ENCODE data around the gene TBC1D22A. TPM values are rescaled to one million over a fixed set of nuclear protein-coding genes. Genes with fewer than 3 reads are reported as not detected.

TBC1D22A gene
- total RNA-seq, 1 donor from 2014 or later = 10.6 TPM

GRCh38 chr22:46922037-46922436 is 159.6 kb downstream of the TBC1D22A start:
- Histone ChIP-seq H3K79me2 (ENCODE audit: low read depth) (no peaks in the 10 kb centered on the region), H3F3A (ENCODE audit: low read depth) (no peaks in the 10 kb centered on the region), H3K27ac (no peak overlapping the region), H2AFZ (replicated peaks) (no peak overlapping the region), H3K9ac (no peak overlapping the region), H4K20me1 (ENCODE audit: low read depth) (no peaks in the 10 kb centered on the region), H3K4me3 (no peak overlapping the region), H3K4me1 (no peaks in the 10 kb centered on the region), H3K36me3 (no peaks in the 10 kb centered on the region), H3K27me3 (no peaks in the 10 kb centered on the region), H3K9me3 (ENCODE audit: low read depth) (no peaks in the 10 kb centered on the region), H3K4me2 (no peak overlapping the region)
- no peak overlapping the region for H3K27ac Mint-ChIP-seq
- H3K27me3 Mint-ChIP-seq (ENCODE audit: insufficient read depth, low read depth) = no peaks in the 10 kb centered on the region
- peaks cover 11% of the 10 kb centered on the region for H3K36me3 Mint-ChIP-seq
- no peak overlapping the region for H3K4me3 Mint-ChIP-seq
- no peak for DNase-seq (ENCODE audit: low spot score)
- H3K9me3 Mint-ChIP-seq = peaks cover 16% of the 10 kb centered on the region
- TF ChIP-seq EZH2phosphoT487 (IDR thresholded peaks at IDR 0.05) = no peak
- no peak for TF ChIP-seq CTCF (IDR thresholded peaks at IDR 0.05)
- no peak for TF ChIP-seq EZH2 (IDR thresholded peaks at IDR 0.05)
- no peaks in the 10 kb centered on the region for H3K4me1 Mint-ChIP-seq

- no peaks in the 10 kb centered on the region for H3K4me1 ChIP-seq
- Mint-ChIP-seq H3K27ac (no peak overlapping the region), H3K9me3 (peaks cover 16% of the 10 kb centered on the region), H3K27me3 (ENCODE audit: insufficient read depth, low read depth) (no peaks in the 10 kb centered on the region), H3K4me3 (no peak overlapping the region), H3K36me3 (peaks cover 8% of the 10 kb centered on the region), H3K4me1 (no peaks in the 10 kb centered on the region)
- TF ChIP-seq EZH2 (IDR thresholded peaks at IDR 0.05) (no peak), EZH2phosphoT487 (IDR thresholded peaks at IDR 0.05) (no peak), CTCF (IDR thresholded peaks at IDR 0.05) (no peak)
- H3K4me3 ChIP-seq = no peak overlapping the region
- no peak overlapping the region for H2AFZ ChIP-seq (replicated peaks)
- DNase-seq (ENCODE audit: low spot score) = no peak
- H3K27me3 ChIP-seq = no peaks in the 10 kb centered on the region
- no peaks in the 10 kb centered on the region for H4K20me1 ChIP-seq (ENCODE audit: low read depth)
- no peak overlapping the region for H3K9ac ChIP-seq
- no peaks in the 10 kb centered on the region for H3F3A ChIP-seq (ENCODE audit: low read depth)
- H3K4me2 ChIP-seq = no peak overlapping the region
- H3K79me2 ChIP-seq (ENCODE audit: low read depth) = no peaks in the 10 kb centered on the region
- H3K36me3 ChIP-seq = no peaks in the 10 kb centered on the region
- no peak overlapping the region for H3K27ac ChIP-seq
- H3K9me3 ChIP-seq (ENCODE audit: low read depth) = no peaks in the 10 kb centered on the region
These were observed 160.9 kb downstream of the TBC1D22A start for GRCh38 chr22:46923394-46923793.

- no peak overlapping the region for H3K27ac ChIP-seq
- peaks cover 16% of the 10 kb centered on the region for H3K9me3 Mint-ChIP-seq
- no peaks in the 10 kb centered on the region for H3K27me3 ChIP-seq
- no peak overlapping the region for H3K9ac ChIP-seq
- DNase-seq (ENCODE audit: low spot score) = no peak
- H3K79me2 ChIP-seq (ENCODE audit: low read depth) = no peaks in the 10 kb centered on the region
- H3K9me3 ChIP-seq (ENCODE audit: low read depth) = no peaks in the 10 kb centered on the region
- H3K4me1 Mint-ChIP-seq = no peaks in the 10 kb centered on the region
- no peak overlapping the region for H3K4me3 ChIP-seq
- no peaks in the 10 kb centered on the region for H3K36me3 ChIP-seq
- no peaks in the 10 kb centered on the region for H4K20me1 ChIP-seq (ENCODE audit: low read depth)
- no peaks in the 10 kb centered on the region for H3F3A ChIP-seq (ENCODE audit: low read depth)
- no peak overlapping the region for H3K27ac Mint-ChIP-seq
- TF ChIP-seq EZH2 (IDR thresholded peaks at IDR 0.05) = no peak
- no peak for TF ChIP-seq CTCF (IDR thresholded peaks at IDR 0.05)
- no peak for TF ChIP-seq EZH2phosphoT487 (IDR thresholded peaks at IDR 0.05)
- H3K36me3 Mint-ChIP-seq = peaks cover 7% of the 10 kb centered on the region
- H3K4me1 ChIP-seq = no peaks in the 10 kb centered on the region
- no peaks in the 10 kb centered on the region for H3K27me3 Mint-ChIP-seq (ENCODE audit: insufficient read depth, low read depth)
- no peak overlapping the region for H3K4me3 Mint-ChIP-seq
- no peak overlapping the region for H2AFZ ChIP-seq (replicated peaks)
- H3K4me2 ChIP-seq = no peak overlapping the region
These were observed 163.4 kb downstream of the TBC1D22A start for GRCh38 chr22:46925818-46926217.

Measured in neural progenitor cell (in vitro differentiated cells).